Osteocyte (in vitro differentiated cells): ENCODE measurements around the gene TSHZ3. TPM values are rescaled to one million over a fixed set of nuclear protein-coding genes. Genes with fewer than 3 reads are reported as not detected.

Experiments
- DNase-seq: peaks from one replicate; pipeline ENCODE4 v3.0.0; 2021; ENCODE audit warnings: mixed read lengths; ENCODE audit not compliant: unreplicated experiment; ENCODE audit errors: extremely low spot score
- H3K27ac Mint-ChIP-seq: one replicate; pipeline ENCODE4 v1.8.0; 2021; ENCODE audit warnings: mild to moderate bottlenecking, mixed read lengths; ENCODE audit not compliant: unreplicated experiment
- H3K27me3 Mint-ChIP-seq: one replicate; pipeline ENCODE4 v1.8.0; 2021; ENCODE audit warnings: mixed read lengths; ENCODE audit not compliant: unreplicated experiment
- H3K36me3 Mint-ChIP-seq: one replicate; pipeline ENCODE4 v1.8.0; 2021; ENCODE audit warnings: mixed read lengths; ENCODE audit not compliant: unreplicated experiment
- H3K4me1 Mint-ChIP-seq: one replicate; pipeline ENCODE4 v1.8.0; 2021; ENCODE audit warnings: mixed read lengths; ENCODE audit not compliant: unreplicated experiment
- H3K4me3 Mint-ChIP-seq: one replicate; pipeline ENCODE4 v1.8.0; 2021; ENCODE audit warnings: mild to moderate bottlenecking, moderate library complexity, mixed read lengths; ENCODE audit not compliant: unreplicated experiment
- H3K9me3 Mint-ChIP-seq: one replicate; pipeline ENCODE4 v1.8.0; 2021; ENCODE audit warnings: mixed read lengths; ENCODE audit not compliant: unreplicated experiment
- total RNA-seq: library from RNA; stranded (reverse); gene quantifications from 2 replicates; pipeline ENCODE4 v1.2.1, GENCODE V29; 2021
- TF ChIP-seq, protein P1 (sequence below): fragments of 200-600 bp; sonication (generic); IDR thresholded peaks from 2 replicates; pipeline ENCODE4 v1.5.0; 2021; ENCODE audit warnings: antibody characterized with exemption, mild to moderate bottlenecking, moderate library complexity

The TSHZ3 gene
- total RNA-seq, 1 donor from 2014 or later = 10.7 TPM

DNA sequence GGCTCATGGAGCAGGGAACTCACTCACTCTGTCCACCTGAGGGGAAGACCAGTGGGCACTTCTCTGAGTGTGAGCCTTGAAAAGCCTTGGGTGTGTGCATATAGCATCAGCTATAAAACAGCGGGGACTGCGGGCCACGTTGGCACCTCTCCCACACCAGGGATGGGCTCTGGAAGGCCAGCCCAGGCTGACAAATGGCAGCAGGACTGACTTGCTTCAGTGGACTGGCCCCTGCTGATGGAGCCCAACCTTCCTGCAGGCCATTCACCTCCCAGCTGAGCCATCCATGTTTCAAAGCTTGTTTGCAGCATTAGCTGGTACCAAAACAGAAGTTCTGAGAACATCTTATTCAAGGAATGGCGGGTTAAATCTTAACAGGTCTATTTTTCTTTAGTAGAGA, 21.0 kb downstream of the TSHZ3 start:
- Mint-ChIP-seq H3K4me1 (peaks cover 32% of the 10 kb centered on the region), H3K27me3 (no peaks in the 10 kb centered on the region), H3K9me3 (no peaks in the 10 kb centered on the region), H3K4me3 (no peak overlapping the region), H3K36me3 (no peaks in the 10 kb centered on the region), H3K27ac (no peak overlapping the region)
- DNase-seq = no peak
- TF ChIP-seq, protein P1, sequence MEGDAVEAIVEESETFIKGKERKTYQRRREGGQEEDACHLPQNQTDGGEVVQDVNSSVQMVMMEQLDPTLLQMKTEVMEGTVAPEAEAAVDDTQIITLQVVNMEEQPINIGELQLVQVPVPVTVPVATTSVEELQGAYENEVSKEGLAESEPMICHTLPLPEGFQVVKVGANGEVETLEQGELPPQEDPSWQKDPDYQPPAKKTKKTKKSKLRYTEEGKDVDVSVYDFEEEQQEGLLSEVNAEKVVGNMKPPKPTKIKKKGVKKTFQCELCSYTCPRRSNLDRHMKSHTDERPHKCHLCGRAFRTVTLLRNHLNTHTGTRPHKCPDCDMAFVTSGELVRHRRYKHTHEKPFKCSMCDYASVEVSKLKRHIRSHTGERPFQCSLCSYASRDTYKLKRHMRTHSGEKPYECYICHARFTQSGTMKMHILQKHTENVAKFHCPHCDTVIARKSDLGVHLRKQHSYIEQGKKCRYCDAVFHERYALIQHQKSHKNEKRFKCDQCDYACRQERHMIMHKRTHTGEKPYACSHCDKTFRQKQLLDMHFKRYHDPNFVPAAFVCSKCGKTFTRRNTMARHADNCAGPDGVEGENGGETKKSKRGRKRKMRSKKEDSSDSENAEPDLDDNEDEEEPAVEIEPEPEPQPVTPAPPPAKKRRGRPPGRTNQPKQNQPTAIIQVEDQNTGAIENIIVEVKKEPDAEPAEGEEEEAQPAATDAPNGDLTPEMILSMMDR = no peak

DNA sequence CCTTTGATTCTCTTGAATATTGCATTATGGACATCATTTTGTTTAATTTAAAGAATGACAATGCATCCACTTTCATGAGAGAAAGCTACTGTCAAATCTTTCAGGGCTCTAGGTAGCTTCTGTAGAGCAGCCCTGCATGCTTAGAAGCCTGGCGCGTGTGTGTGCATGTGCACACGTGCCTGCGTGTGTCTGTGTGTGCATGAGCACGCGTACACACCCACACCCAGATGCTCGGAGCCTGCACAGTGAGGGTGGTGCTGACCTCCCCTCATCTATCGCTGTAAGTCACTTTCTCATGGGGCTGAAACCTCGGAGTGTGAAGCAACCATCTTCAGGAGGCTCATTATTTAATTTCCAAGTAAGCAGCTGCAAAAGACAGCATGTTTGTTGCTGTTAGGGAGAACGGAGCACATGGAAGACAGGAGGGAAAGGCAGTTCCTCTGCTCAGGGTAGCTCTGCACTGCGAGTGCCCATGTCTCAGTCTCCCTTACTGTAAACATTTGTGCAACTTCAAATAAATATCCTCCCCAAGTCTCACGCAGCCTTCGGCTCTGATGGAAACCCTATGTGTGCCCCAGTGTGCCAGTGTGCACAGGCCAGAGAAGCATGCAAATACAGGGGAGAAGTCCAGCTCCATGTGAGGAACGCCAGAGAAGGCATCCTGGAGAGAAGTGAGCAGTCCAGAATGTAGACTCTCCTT, 22.8 kb downstream of the TSHZ3 start:
- no peaks in the 10 kb centered on the region for H3K27me3 Mint-ChIP-seq
- TF ChIP-seq, protein P1 = no peak
- DNase-seq = no peak
- peaks cover 20% of the 10 kb centered on the region for H3K4me1 Mint-ChIP-seq
- no peak overlapping the region for H3K4me3 Mint-ChIP-seq
- no peaks in the 10 kb centered on the region for H3K9me3 Mint-ChIP-seq
- no peaks in the 10 kb centered on the region for H3K36me3 Mint-ChIP-seq
- H3K27ac Mint-ChIP-seq = no peak overlapping the region

DNA sequence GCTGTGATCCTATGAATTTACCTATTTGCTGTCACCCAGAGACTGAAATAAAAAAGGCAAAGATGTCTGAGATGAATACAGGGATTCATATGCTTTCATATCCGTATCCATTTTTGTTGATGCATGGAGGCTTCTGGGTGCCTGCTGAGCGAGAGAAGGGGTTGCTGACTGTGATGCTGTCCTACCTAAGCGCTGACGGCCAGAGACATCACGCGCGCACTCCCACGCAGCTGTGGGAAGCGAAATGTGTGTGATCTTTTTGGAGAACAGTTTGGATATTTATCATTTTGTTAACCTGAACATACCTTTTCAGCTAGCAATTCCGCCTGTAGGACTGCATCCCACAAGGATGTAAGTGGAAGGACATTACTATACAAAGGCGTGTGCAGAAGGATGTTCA, 23.9 kb downstream of the TSHZ3 start:
- Mint-ChIP-seq H3K27ac (no peak overlapping the region), H3K9me3 (no peaks in the 10 kb centered on the region), H3K4me3 (no peak overlapping the region), H3K36me3 (no peaks in the 10 kb centered on the region), H3K27me3 (no peaks in the 10 kb centered on the region), H3K4me1 (peaks cover 11% of the 10 kb centered on the region)
- TF ChIP-seq, protein P1 = no peak
- no peak for DNase-seq

DNA sequence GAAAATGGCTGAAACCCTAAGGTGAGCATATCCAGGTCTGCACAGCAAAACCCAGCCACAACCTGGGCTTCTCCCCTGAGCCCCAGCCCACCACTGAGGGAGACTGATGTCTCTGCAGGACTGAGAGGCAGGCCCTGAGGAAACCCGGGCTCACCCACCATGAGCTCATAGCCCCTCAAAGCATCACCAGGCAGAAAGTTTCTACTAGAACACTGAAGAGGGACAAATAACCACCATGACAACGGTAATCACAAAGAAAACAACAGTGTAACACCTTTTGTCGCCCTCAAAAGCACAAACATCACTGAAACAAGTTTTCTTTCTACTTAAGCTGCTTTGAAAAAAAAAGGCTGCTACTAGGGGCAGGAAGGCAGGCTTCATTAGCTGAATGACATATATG, 29.8 kb downstream of the TSHZ3 start:
- no peaks in the 10 kb centered on the region for H3K27me3 Mint-ChIP-seq
- TF ChIP-seq, protein P1 = no peak
- no peak for DNase-seq
- H3K9me3 Mint-ChIP-seq = no peaks in the 10 kb centered on the region
- H3K4me1 Mint-ChIP-seq = peaks cover 17% of the 10 kb centered on the region
- no peak overlapping the region for H3K27ac Mint-ChIP-seq
- no peak overlapping the region for H3K4me3 Mint-ChIP-seq
- no peaks in the 10 kb centered on the region for H3K36me3 Mint-ChIP-seq

DNA sequence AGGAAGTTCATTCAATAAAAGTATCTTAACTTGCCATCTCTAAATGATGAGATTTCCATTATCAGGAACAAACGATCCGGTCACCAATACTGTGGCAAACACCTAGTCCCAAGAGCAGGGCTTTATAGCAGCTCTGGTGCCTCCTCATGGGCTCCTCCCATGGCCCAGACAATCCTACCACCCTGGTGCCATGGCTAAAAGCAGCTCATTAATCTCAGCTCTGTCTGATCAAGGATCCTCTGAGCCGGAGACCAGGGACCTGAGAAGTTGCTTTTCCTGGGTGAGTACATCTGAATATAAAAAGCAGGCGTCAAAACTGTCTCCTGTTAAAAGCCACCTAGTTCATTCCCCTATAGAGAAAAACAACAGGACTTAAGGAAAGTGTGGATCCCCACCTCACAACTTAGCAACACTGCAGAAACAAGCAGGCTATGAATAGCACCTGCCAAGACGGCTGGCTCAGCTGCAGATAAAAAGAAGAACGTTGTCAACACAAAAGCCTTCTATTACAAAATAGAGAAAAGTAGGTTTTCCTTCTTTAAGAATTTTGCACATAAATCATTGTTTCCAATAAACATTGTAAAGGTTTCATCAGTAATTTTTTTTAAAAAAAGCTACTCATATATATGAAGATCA, 30.3 kb downstream of the TSHZ3 start:
- no peak for DNase-seq
- TF ChIP-seq, protein P1 = no peak
- Mint-ChIP-seq H3K36me3 (no peaks in the 10 kb centered on the region), H3K4me1 (peaks cover 17% of the 10 kb centered on the region), H3K4me3 (no peak overlapping the region), H3K27ac (no peak overlapping the region), H3K27me3 (no peaks in the 10 kb centered on the region), H3K9me3 (no peaks in the 10 kb centered on the region)
